Measurements from ENCODE around the gene SLC26A8.
"Not testable (repeated sequence)": the region's sequence is repeated elsewhere in the genome, so short reads cannot be mapped to it uniquely, and the experiment has no call there.

Gene SLC26A8

DNA sequence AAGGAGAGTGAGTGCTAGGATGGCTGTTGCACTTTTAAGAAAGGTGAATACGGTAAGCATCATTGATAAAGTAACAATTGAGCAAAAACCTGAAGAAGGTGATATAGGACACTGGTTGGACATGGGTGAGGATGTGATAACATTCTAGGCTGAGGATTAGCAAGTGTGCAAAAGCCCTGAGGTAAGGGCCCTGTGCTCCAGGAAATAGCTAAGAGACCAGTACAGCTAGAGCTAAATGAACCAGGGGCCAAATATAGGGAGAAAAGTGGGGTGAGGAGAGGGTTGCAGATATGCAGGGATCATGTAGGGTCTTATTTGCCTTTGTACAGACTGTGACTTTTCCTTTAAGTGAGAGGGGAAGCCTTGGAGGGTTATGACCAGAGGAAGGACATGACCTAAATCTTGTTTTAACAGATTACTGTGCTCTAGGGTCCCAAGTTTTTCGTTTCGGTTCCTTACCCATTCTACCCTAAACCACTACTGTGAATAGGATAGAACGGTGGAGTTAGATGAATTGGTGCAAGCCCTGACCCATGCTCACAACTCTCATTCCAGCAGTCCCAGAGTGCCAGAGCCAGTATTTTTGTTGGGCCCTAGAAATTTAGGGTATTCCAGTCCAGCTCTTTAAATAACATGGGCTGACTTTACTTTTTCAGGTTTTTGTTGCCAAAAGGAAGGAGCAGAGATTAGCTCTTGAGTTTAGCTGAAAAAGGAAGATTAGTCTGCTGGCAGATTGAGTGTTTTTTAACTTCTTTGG is 13.9 kb upstream of the SLC26A8 start:
- TF ChIP-seq CTCF (IDR thresholded peaks at IDR 0.05; ENCODE audit: borderline replicate concordance, insufficient read depth, low read depth, low read length): no peak
- H3K4me3 ChIP-seq (ENCODE audit: low read depth, low read length): no peak overlapping the region

- TF ChIP-seq CTCF (IDR thresholded peaks at IDR 0.05; ENCODE audit: borderline replicate concordance, insufficient read depth, low read depth, low read length): no peak
- no peak overlapping the region for H3K4me3 ChIP-seq (ENCODE audit: low read depth, low read length)
Measured at GRCh38 chr6:36035225-36035624, 10.8 kb upstream of the SLC26A8 start.

DNA sequence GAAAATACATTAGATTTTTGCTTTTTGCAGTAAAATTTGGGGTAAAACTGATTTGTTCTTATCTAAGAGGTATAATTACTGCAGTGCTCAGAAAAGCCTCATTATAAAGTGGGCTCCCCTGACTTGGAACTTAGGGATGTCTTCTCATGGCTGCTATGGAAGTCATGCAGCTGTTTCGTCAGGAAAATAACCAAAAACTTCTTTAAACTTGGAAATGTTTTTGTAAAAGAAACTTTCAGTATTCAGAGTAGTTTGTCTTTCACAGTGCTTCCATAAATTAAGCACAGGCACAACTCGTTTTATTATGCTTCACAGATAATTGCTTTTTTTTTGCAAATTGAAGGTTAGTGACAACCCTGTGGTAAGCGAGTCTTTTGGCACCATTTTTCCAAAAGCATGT is 10.0 kb upstream of the SLC26A8 start:
- no peak for TF ChIP-seq CTCF (IDR thresholded peaks at IDR 0.05; ENCODE audit: borderline replicate concordance, insufficient read depth, low read depth, low read length)

GRCh38 chr6:36033935-36034334 is 9.5 kb upstream of the SLC26A8 start:
- no peak overlapping the region for H3K4me3 ChIP-seq (ENCODE audit: low read depth, low read length)
- no peak for TF ChIP-seq CTCF (IDR thresholded peaks at IDR 0.05; ENCODE audit: borderline replicate concordance, insufficient read depth, low read depth, low read length)

More for the DNA sequence above, 10.0 kb upstream of the SLC26A8 start:
- H3K4me3 ChIP-seq (ENCODE audit: low read depth, low read length): no peak overlapping the region

- H3K4me3 ChIP-seq (ENCODE audit: low read depth, low read length): not testable (repeated sequence)
Measured at GRCh38 chr6:36033144-36033543, 8.7 kb upstream of the SLC26A8 start.

DNA sequence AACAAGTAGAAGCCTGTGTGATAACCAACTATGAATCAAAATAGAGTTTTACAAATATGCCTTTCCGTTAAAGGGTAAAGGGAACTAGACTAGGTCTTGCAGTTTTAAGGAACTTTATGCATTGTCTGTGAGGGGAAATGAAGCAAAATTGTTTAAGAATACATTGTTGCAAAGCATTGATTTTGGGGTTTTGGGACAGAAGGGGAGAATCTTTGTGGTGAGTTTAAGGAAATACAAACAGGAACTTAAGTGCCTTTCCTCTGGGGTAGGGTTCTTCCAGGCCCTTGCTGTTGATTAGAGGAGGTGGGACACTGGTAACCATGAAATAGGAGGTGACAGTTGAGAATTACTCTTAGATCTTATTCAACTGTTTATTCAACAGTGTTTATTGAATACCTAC is 7.8 kb upstream of the SLC26A8 start:
- H3K4me3 ChIP-seq (ENCODE audit: low read depth, low read length): no peak overlapping the region
- TF ChIP-seq CTCF (IDR thresholded peaks at IDR 0.05; ENCODE audit: borderline replicate concordance, insufficient read depth, low read depth, low read length): no peak

GRCh38 chr6:36029464-36029863 is 5.0 kb upstream of the SLC26A8 start:
- peak overlapping the region; percentile 96 for H3K4me3 ChIP-seq (ENCODE audit: low read depth, low read length)
- no peak for TF ChIP-seq CTCF (IDR thresholded peaks at IDR 0.05; ENCODE audit: borderline replicate concordance, insufficient read depth, low read depth, low read length)
